NCI-H524 (cell line): ENCODE data around the gene NDUFB5.

Experiments used
- DNase-seq, 2 experiments: peaks; one replicate each; lab custom pipeline; 2025; lab: John Stamatoyannopoulos, UW

The NDUFB5 gene

GRCh38 chr3:179604321-179605078, at the start of gene NDUFB5, which contains the start of gene MRPL47:
NDUFB5 (plus strand) TSS chr3:179604794; CDS start chr3:179604816, 22 bp downstream.
MRPL47 (minus strand) TSS chr3:179604638; CDS start chr3:179604624, 14 bp downstream.
- DNase-seq = peak; percentile 92 to 97

- peak; percentile 32 to 74 for DNase-seq
Observed at GRCh38 chr3:179558742-179559364, 45.7 kb upstream of the NDUFB5 start.

- DNase-seq = no peak
Observed at GRCh38 chr3:179560791-179561190, 43.8 kb upstream of the NDUFB5 start.

- DNase-seq = peak; percentile 100
Observed at GRCh38 chr3:179562591-179563270, 41.9 kb upstream of the NDUFB5 start, which contains the start of gene ACTL6A. ACTL6A (plus strand) TSS chr3:179562926; CDS start chr3:179563093, 167 bp downstream.

- peak; percentile 77 to 83 for DNase-seq
Observed at GRCh38 chr3:179563271-179563783, 41.3 kb upstream of the NDUFB5 start.

- DNase-seq = no peak
Observed at GRCh38 chr3:179565496-179565895, 39.1 kb upstream of the NDUFB5 start.

- no peak for DNase-seq
Observed at GRCh38 chr3:179580992-179581391, 23.6 kb upstream of the NDUFB5 start.

GRCh38 chr3:179589143-179589542, 15.5 kb upstream of the NDUFB5 start:
- no peak for DNase-seq

GRCh38 chr3:179590669-179591068, 13.9 kb upstream of the NDUFB5 start:
- DNase-seq = no peak

GRCh38 chr3:179591313-179591712, 13.3 kb upstream of the NDUFB5 start:
- no peak for DNase-seq

- DNase-seq = no peak
Observed at GRCh38 chr3:179599531-179599930, 5.1 kb upstream of the NDUFB5 start.

- DNase-seq = no peak
Observed at GRCh38 chr3:179603321-179603720, 1.3 kb upstream of the NDUFB5 start.

- DNase-seq = no peak
Observed at GRCh38 chr3:179603831-179604230, 763 bp upstream of the NDUFB5 start.

GRCh38 chr3:179606534-179607085, 2.0 kb downstream of the NDUFB5 start:
- no peak for DNase-seq

GRCh38 chr3:179608931-179609720, 4.5 kb downstream of the NDUFB5 start:
- peak in 1 of 2 experiments; percentile 15 for DNase-seq

GRCh38 chr3:179610066-179610465, 5.5 kb downstream of the NDUFB5 start:
- no peak for DNase-seq

- no peak for DNase-seq
Observed at GRCh38 chr3:179613807-179614206, 9.2 kb downstream of the NDUFB5 start.

- peak in 1 of 2 experiments; percentile 38 for DNase-seq
Observed at GRCh38 chr3:179615458-179616173, 11.0 kb downstream of the NDUFB5 start.

- DNase-seq = no peak
Observed at GRCh38 chr3:179622023-179622422, 17.4 kb downstream of the NDUFB5 start.

- DNase-seq = no peak
Observed at GRCh38 chr3:179624451-179624850, 19.9 kb downstream of the NDUFB5 start.
